Esophagus muscularis mucosa (tissue), 4 donors: Measurements from ENCODE around the gene GBA2. TPM values are rescaled to one million over a fixed set of nuclear protein-coding genes. Genes with fewer than 3 reads are reported as not detected.

Experiments used
- DNase-seq: peaks from one replicate; pipeline ENCODE4 v3.0.0-alpha.2; 2017; ENCODE audit errors: extremely low spot score
- H3K27ac ChIP-seq, 4 donors: fragments of 200-600 bp; sonication (generic); replicated peaks in 1 of 4; 1 replicate in 3 of 4; 2 replicates in 1 of 4; pipeline ENCODE4 v1.5.1; 2016 to 2019; ENCODE audit warnings: mild to moderate bottlenecking in 1 of 4
- H3K27me3 ChIP-seq, 4 donors: fragments of 200-600 bp; sonication (generic); one replicate each; pipeline versions ENCODE4 v1.5.1 to v1.6.0; 2016 to 2019
- H3K36me3 ChIP-seq, 4 donors: fragments of 200-600 bp; sonication (generic); one replicate each; pipeline ENCODE4 v1.5.1; 2016 to 2019
- H3K4me1 ChIP-seq, 4 donors: fragments of 200-600 bp; sonication (generic); one replicate each; pipeline ENCODE4 v1.5.1; 2016 to 2019
- H3K4me3 ChIP-seq, 4 donors: fragments of 200-600 bp; sonication (generic); 1 replicate in 2 of 4; 2 replicates in 2 of 4; pipeline ENCODE4 v1.5.1; 2016 to 2019; ENCODE audit warnings: mild to moderate bottlenecking in 4 of 4, moderate library complexity in 1 of 4
- H3K9me3 ChIP-seq, 4 donors: fragments of 200-600 bp; sonication (generic); 1 replicate in 3 of 4; 2 replicates in 1 of 4; pipeline ENCODE4 v1.5.1; 2016 to 2019
- EP300 ChIP-seq: sonication (generic); formaldehyde crosslinking; IDR thresholded peaks from one replicate; pipeline ENCODE4 v1.6.1; 2017; ENCODE audit warnings: antibody characterized with exemption
- POLR2A ChIP-seq: fragments of 450-650 bp; IDR thresholded peaks from one replicate; pipeline ENCODE4 v1.6.1; 2017; ENCODE audit warnings: antibody characterized with exemption, moderate library complexity, mild to moderate bottlenecking, low read depth
- POLR2AphosphoS5 ChIP-seq, 2 donors: sonication (generic); formaldehyde crosslinking; IDR thresholded peaks; one replicate each; pipeline ENCODE4 v1.6.1; 2017; ENCODE audit warnings: antibody characterized with exemption in 2 of 2
- WGBS: methylation state at CpG from one replicate; pipeline ENCODE4 v1.1.5; 2018; 5-methylcytosine and 5-hydroxymethylcytosine counted together
- intact Hi-C: fragments of 100-400 bp; cut with DNase I; formaldehyde crosslinking; loops from one replicate; pipeline ENCODE4 v1.15.1; 2023
- total RNA-seq, 4 donors: library from RNA; depleted of rRNA; stranded (reverse); fragments of >200 nt; gene quantifications; one replicate each; pipeline versions ENCODE4 v1.1.0 to v1.2.1, GENCODE V29; 2016
- TF ChIP-seq, protein P1 (sequence below), 3 experiments: fragments of 200-600 bp in 2 of 3; fragments of 450-650 bp in 1 of 3; sonication (generic) in 2 of 3; IDR thresholded peaks; one replicate each; pipeline ENCODE4 v1.5.1; 2017 to 2019; ENCODE audit warnings: antibody characterized with exemption in 3 of 3, mild to moderate bottlenecking in 2 of 3, moderate library complexity in 1 of 3

GBA2 gene
- total RNA-seq, 4 donors from 2014 or later = 44.0 to 67.8 (median 55.5) TPM

DNA sequence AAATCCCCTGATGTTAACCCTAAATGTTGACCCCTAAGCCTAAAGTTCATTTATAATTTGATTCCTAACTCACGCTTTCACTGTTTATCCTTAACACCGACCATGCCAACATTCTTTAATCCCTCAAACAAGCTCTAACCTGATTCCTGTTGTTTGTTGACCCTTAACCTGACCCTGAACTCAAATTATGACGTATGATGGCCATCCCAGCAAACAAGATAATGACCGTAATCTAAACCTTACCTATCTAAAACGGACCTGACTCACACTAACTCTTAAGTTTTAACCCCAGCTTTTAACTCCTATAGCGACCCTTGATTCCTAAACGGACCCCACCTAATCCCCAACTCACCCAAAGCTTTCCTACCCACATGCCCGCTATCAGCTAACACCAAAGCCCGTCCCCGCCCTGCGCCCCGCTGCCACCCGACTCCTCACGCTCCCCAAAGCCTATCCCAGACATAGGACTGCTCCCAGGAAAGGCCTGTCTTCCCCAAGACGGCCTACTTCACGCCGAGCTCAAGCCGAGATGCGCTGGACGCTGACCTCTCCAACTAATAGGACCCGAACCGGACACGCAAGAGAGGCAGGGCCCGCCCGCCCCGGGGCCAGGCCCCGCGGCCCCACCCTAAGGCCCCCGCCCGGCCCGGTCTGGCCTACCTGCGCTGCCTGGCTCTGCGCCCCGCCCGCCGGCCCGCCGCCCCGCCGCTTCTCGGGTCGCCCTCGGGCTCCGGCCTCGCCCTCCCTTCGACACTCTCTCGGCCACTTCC lies 17.4 kb downstream of the GBA2 start:
- no peak for DNase-seq
- Histone ChIP-seq H3K4me1 (peaks cover 63 to 80% (median 78%) of the 10 kb centered on the region in 4 donors), H3K4me3 (peak overlapping the region; percentile 81 to 96 (median 86)), H3K9me3 (no peaks in the 10 kb centered on the region), H3K27me3 (no peaks in the 10 kb centered on the region), H3K36me3 (peaks cover 17 to 27% (median 24%) of the 10 kb centered on the region in 4 donors), H3K27ac (peak overlapping the region; percentile 97 to 99 (median 99))
- intact Hi-C loops = no loop called here
- TF ChIP-seq EP300 (no peak), POLR2A (no peak), POLR2AphosphoS5 (IDR thresholded peaks at IDR 0.05) (no peak)
- TF ChIP-seq, protein P1, sequence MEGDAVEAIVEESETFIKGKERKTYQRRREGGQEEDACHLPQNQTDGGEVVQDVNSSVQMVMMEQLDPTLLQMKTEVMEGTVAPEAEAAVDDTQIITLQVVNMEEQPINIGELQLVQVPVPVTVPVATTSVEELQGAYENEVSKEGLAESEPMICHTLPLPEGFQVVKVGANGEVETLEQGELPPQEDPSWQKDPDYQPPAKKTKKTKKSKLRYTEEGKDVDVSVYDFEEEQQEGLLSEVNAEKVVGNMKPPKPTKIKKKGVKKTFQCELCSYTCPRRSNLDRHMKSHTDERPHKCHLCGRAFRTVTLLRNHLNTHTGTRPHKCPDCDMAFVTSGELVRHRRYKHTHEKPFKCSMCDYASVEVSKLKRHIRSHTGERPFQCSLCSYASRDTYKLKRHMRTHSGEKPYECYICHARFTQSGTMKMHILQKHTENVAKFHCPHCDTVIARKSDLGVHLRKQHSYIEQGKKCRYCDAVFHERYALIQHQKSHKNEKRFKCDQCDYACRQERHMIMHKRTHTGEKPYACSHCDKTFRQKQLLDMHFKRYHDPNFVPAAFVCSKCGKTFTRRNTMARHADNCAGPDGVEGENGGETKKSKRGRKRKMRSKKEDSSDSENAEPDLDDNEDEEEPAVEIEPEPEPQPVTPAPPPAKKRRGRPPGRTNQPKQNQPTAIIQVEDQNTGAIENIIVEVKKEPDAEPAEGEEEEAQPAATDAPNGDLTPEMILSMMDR (IDR thresholded peaks at IDR 0.05) = no peak
- under 1% methylated on average over 17 of the region's 47 CpGs for WGBS

DNA sequence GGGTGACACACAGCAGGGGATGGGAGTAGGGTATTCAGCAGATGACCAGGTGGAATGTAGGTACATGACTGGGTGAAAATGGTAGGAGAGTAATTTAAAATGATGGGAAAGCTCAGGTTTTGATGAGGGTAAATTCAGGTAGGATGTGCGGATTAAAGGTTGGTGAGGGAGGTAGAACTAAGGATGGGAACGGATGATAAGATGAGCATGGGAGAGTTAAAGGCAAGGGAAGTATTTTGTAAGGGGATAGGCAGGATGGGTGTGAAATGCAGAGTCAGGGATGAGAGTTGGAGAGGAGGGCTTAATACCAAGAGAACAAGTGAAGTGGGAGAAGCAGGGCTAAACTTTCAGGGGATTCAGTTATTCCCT lies 18.6 kb downstream of the GBA2 start:
- 52% methylated on average over 2 of the region's 2 CpGs for WGBS
- Histone ChIP-seq H3K27ac (peak overlapping the region; percentile 97 to 99 (median 99)), H3K9me3 (no peaks in the 10 kb centered on the region), H3K36me3 (peaks cover 10 to 27% (median 18%) of the 10 kb centered on the region in 4 donors), H3K4me1 (peaks cover 61 to 80% (median 79%) of the 10 kb centered on the region in 4 donors), H3K27me3 (no peaks in the 10 kb centered on the region), H3K4me3 (peak overlapping the region; percentile 81 to 96 (median 86))
- intact Hi-C loops = no loop called here
- DNase-seq = no peak
- TF ChIP-seq EP300 = no peak
- TF ChIP-seq, protein P1 (IDR thresholded peaks at IDR 0.05) = no peak
- TF ChIP-seq POLR2A = no peak
- no peak for TF ChIP-seq POLR2AphosphoS5 (IDR thresholded peaks at IDR 0.05)

GRCh38 chr9:35729700-35730485 lies 19.1 kb downstream of the GBA2 start:
- Histone ChIP-seq H3K4me3 (peak overlapping the region; percentile 81 to 96 (median 86)), H3K4me1 (peaks cover 61 to 85% (median 84%) of the 10 kb centered on the region in 4 donors), H3K9me3 (no peaks in the 10 kb centered on the region), H3K36me3 (peaks cover 10 to 27% (median 18%) of the 10 kb centered on the region in 4 donors), H3K27me3 (no peaks in the 10 kb centered on the region), H3K27ac (peak overlapping the region; percentile 97 to 99 (median 99))
- WGBS = 25% methylated on average over 6 of the region's 6 CpGs
- intact Hi-C loops = loop anchor here (2.0 kb wide), 2 partner anchors 39 to 71 kb away; partner anchors contain the start of genes CCDC107 and RMRP
- TF ChIP-seq POLR2A (peak; percentile 32), POLR2AphosphoS5 (IDR thresholded peaks at IDR 0.05) (peak in 1 of 2 donors; percentile 59), EP300 (no peak)
- TF ChIP-seq, protein P1 (IDR thresholded peaks at IDR 0.05) = peak; percentile 51 to 63 (median 62)
- DNase-seq = no peak

DNA sequence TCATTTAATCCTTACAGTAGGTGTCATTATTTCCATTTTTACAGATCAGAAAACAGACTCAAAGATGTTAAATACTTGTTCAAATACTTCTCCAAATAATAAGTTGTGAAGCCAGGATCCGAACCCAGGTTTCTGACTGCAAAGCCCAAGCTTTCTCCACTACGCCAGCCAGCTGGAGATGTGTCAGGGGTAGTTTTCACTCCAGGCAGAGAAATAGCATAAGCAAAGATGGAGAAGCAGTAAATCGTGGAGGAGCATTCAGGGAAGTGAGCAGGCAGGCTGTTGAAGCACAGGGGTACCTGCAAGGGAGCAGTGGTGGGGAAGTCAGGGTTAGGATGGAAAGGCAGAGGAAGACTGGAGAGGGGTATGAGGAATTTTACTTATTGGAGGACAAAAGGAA lies 19.9 kb downstream of the GBA2 start:
- no peak for DNase-seq
- Histone ChIP-seq H3K4me1 (peaks cover 61 to 79% (median 77%) of the 10 kb centered on the region in 4 donors), H3K27me3 (no peaks in the 10 kb centered on the region), H3K36me3 (peaks cover 15 to 29% (median 20%) of the 10 kb centered on the region in 4 donors), H3K27ac (peak overlapping the region; percentile 97 to 99 (median 99)), H3K4me3 (peak overlapping the region; percentile 81 to 96 (median 86)), H3K9me3 (no peaks in the 10 kb centered on the region)
- TF ChIP-seq POLR2A (no peak), EP300 (no peak), POLR2AphosphoS5 (IDR thresholded peaks at IDR 0.05) (no peak)
- TF ChIP-seq, protein P1 (IDR thresholded peaks at IDR 0.05) = no peak
- WGBS = 27% methylated on average over 3 of the region's 3 CpGs
- intact Hi-C loops = loop anchor here (2.0 kb wide), 2 partner anchors 38 to 70 kb away; partner anchors contain the start of genes CCDC107 and RMRP
